Ishikawa (cell line): ENCODE data around the gene GNA14.

Experiments used
- CREB1 ChIP-seq: IDR thresholded peaks from 2 replicates; pipeline ENCODE4 v1.6.1; 2012; ENCODE audit warnings: low read depth
- EGR1 ChIP-seq: IDR thresholded peaks from 2 replicates; pipeline ENCODE4 v1.6.1; 2012
- EP300 ChIP-seq: IDR thresholded peaks from 2 replicates; pipeline ENCODE4 v1.6.1; 2012; ENCODE audit warnings: borderline replicate concordance
- FOXM1 ChIP-seq: IDR thresholded peaks from 2 replicates; pipeline ENCODE4 v1.6.1; 2012; ENCODE audit warnings: low read depth, borderline replicate concordance
- MAX ChIP-seq: IDR thresholded peaks from 2 replicates; pipeline ENCODE4 v1.6.1; 2012
- TAF1 ChIP-seq: IDR thresholded peaks from 2 replicates; pipeline ENCODE4 v1.6.1; 2012; ENCODE audit warnings: low read depth, mild to moderate bottlenecking
- TCF12 ChIP-seq: IDR thresholded peaks from 2 replicates; pipeline ENCODE4 v1.6.1; 2012; ENCODE audit warnings: low read depth
- USF1 ChIP-seq: IDR thresholded peaks from 2 replicates; pipeline ENCODE4 v1.6.1; 2012
- YY1 ChIP-seq: IDR thresholded peaks from 2 replicates; pipeline ENCODE4 v1.6.1; 2012; ENCODE audit warnings: low read depth
- ZBTB7A ChIP-seq: IDR thresholded peaks from 2 replicates; pipeline ENCODE4 v1.6.1; 2012; ENCODE audit warnings: low read depth

- TF ChIP-seq EP300 (no peak), MAX (no peak), EGR1 (no peak), FOXM1 (no peak), TCF12 (no peak), ZBTB7A (no peak), YY1 (no peak), USF1 (no peak), TAF1 (no peak), CREB1 (no peak)
Measured at GRCh38 chr9:77511525-77511924, 136.6 kb downstream of the GNA14 start.
